Measurements from ENCODE around the gene HELB. TPM values are rescaled to one million over a fixed set of nuclear protein-coding genes. Genes with fewer than 3 reads are reported as not detected.

Gene HELB
- total and polyA plus RNA-seq, 7 experiments from 2014 or later = 29.6 to 59.2 (median 52.6) TPM

DNA sequence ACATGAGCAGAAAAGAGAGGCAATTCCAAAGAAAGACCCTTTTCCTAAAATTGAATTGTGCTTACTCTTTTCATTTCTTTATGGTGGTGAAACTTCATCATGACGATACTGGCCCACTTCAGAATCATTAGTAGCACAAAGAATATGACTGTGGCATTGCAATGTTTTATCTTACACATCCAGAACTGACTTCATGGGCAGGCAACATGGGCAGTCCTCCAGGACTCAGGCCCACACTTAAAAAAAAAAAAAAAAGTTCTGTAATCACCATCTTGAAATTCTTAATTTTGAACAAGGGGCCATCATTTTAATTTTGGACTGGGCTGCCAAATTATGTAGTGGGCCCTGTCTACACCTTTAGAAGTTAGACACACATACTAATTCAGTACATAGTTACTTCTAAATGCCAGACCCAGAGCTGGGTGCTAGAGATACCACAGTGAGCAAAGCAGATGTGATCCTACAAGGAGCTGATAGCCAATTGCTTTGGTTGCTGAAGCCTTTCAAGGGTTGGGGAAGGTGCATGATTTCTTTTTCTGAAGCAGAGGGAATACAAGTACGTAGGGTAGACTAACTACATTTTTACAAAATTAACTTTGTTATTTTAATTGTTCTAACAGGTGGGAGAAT, 35.2 kb downstream of the HELB start:
- Mint-ChIP-seq H3K9me3 (peaks cover 0 to 41% (median 15%) of the 10 kb centered on the region in 11 donors), H3K36me3 (peaks cover 18 to 54% (median 47%) of the 10 kb centered on the region in 5 donors), H3K4me1 (peaks cover 0 to 13% (median 7%) of the 10 kb centered on the region in 7 donors), H3K27ac (peak overlapping the region in 3 of 9 donors; percentile 1 to 40 (median 24)), H3K4me3 (no peak overlapping the region), H3K27me3 (no peaks in the 10 kb centered on the region)
- Histone ChIP-seq H3K36me3 (ENCODE audit: control insufficient read depth in 2 of 3, insufficient read depth in 3 of 3, low read length in 3 of 3) (peaks cover 15 to 76% (median 17%) of the 10 kb centered on the region in 3 experiments), H3K27ac (ENCODE audit: low read depth, low read length) (no peak overlapping the region), H3K9me3 (ENCODE audit: control insufficient read depth in 2 of 3, low read length in 3 of 3) (peaks cover 0 to 16% (median 3%) of the 10 kb centered on the region in 3 experiments), H3K4me3 (ENCODE audit: low read length) (no peak overlapping the region), H3K27me3 (ENCODE audit: control insufficient read depth in 2 of 2, insufficient read depth in 2 of 2, low read length in 2 of 2) (no peaks in the 10 kb centered on the region), H3K4me1 (ENCODE audit: control insufficient read depth in 2 of 2, insufficient read depth in 2 of 2, low read length in 2 of 2) (no peaks in the 10 kb centered on the region)
- POLR2A ChIA-PET = no interaction called here
- ATAC-seq (no peak), DNase-seq (no peak)
- intact Hi-C loops (cut with micrococcal nuclease) = loop anchor here in 1 of 2 donors (5.0 kb wide), 1 partner anchor 35 kb away; no protein-coding TSS in a partner anchor
- CTCF ChIA-PET = interaction anchor here (0.7 kb wide), 1 partner anchor 797 kb away, joined by 4 read pairs; no protein-coding TSS in a partner anchor

GRCh38 chr12:66340131-66340530, 37.8 kb downstream of the HELB start:
- Histone ChIP-seq H3K9me3 (ENCODE audit: control insufficient read depth in 2 of 3, low read length in 3 of 3) (peaks cover 0 to 16% (median 3%) of the 10 kb centered on the region in 3 experiments), H3K27me3 (ENCODE audit: control insufficient read depth in 2 of 2, insufficient read depth in 2 of 2, low read length in 2 of 2) (no peaks in the 10 kb centered on the region), H3K27ac (ENCODE audit: low read depth, low read length) (no peak overlapping the region), H3K36me3 (ENCODE audit: control insufficient read depth in 2 of 3, insufficient read depth in 3 of 3, low read length in 3 of 3) (peaks cover 16 to 81% (median 17%) of the 10 kb centered on the region in 3 experiments), H3K4me3 (ENCODE audit: low read length) (no peak overlapping the region), H3K4me1 (ENCODE audit: control insufficient read depth in 2 of 2, insufficient read depth in 2 of 2, low read length in 2 of 2) (peaks cover 0 to 2% of the 10 kb centered on the region in 2 donors)
- no peak for ATAC-seq
- Mint-ChIP-seq H3K36me3 (peaks cover 29 to 64% (median 57%) of the 10 kb centered on the region in 5 donors), H3K4me3 (no peak overlapping the region), H3K9me3 (peaks cover 0 to 58% (median 15%) of the 10 kb centered on the region in 11 donors), H3K27ac (peak overlapping the region in 2 of 9 donors; percentile 53 to 66), H3K4me1 (peaks cover 4 to 23% (median 17%) of the 10 kb centered on the region in 7 donors), H3K27me3 (no peaks in the 10 kb centered on the region)
- CTCF ChIA-PET = no interaction called here
- no peak for DNase-seq
- intact Hi-C loops (cut with micrococcal nuclease) = no loop called here
- POLR2A ChIA-PET = no interaction called here

DNA sequence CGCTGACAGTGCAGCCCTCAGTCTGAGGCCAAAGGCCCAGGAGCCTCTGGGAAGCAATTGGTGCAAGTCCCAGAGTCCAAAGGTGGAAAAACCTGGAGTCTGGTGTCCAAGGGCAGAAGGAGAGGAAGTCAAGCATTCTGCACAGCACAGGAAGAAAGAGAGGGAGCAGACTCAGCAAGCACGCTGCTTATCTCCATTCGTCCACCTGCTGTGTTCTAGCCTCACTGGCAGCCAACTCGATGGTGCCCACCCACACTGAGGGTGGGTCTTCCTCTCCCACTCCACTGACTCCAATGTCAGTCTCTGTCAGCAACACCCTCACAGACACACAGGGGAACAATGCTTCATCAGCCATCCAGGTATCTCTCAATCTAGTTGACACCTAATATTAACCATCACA, 38.8 kb downstream of the HELB start:
- Histone ChIP-seq H3K4me3 (ENCODE audit: low read length) (no peak overlapping the region), H3K4me1 (ENCODE audit: control insufficient read depth in 2 of 2, insufficient read depth in 2 of 2, low read length in 2 of 2) (peaks cover 0 to 7% of the 10 kb centered on the region in 2 donors), H3K27me3 (ENCODE audit: control insufficient read depth in 2 of 2, insufficient read depth in 2 of 2, low read length in 2 of 2) (no peaks in the 10 kb centered on the region), H3K27ac (ENCODE audit: low read depth, low read length) (no peak overlapping the region), H3K36me3 (ENCODE audit: control insufficient read depth in 2 of 3, insufficient read depth in 3 of 3, low read length in 3 of 3) (peaks cover 17 to 76% (median 25%) of the 10 kb centered on the region in 3 experiments), H3K9me3 (ENCODE audit: control insufficient read depth in 2 of 3, low read length in 3 of 3) (peaks cover 0 to 16% (median 3%) of the 10 kb centered on the region in 3 experiments)
- no peaks in the 10 kb centered on the region for H3K27me3 Mint-ChIP-seq
- ATAC-seq = no peak
- intact Hi-C loops (cut with micrococcal nuclease) = no loop called here
- peaks cover 6 to 30% (median 26%) of the 10 kb centered on the region in 7 donors for H3K4me1 Mint-ChIP-seq
- H3K36me3 Mint-ChIP-seq = peaks cover 33 to 69% (median 66%) of the 10 kb centered on the region in 5 donors
- H3K4me3 Mint-ChIP-seq = no peak overlapping the region
- peaks cover 0 to 58% (median 15%) of the 10 kb centered on the region in 11 donors for H3K9me3 Mint-ChIP-seq
- DNase-seq = no peak
- POLR2A ChIA-PET = no interaction called here
- no peak overlapping the region for H3K27ac Mint-ChIP-seq
- CTCF ChIA-PET = no interaction called here

DNA sequence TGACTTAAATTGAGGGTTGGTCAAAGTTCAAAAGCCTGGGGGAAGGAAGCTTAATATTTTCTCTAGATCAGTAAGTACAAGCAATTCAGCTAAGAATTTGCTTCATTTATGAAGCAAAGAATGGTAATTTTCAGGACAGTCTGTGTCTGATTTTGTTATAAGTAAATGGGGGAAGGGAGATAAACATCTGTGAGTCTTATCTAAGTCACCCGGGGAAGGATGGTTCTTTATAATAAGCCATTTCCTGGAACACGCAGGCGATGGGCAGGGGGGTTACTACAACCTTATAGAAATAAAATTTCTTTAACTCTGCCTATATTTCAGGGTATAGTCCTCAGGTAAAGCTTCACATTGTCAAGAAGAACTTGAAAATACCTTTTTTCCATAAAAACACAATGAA, 42.9 kb downstream of the HELB start:
- Mint-ChIP-seq H3K4me3 (peak overlapping the region in 6 of 10 donors; percentile 14 to 40 (median 26)), H3K4me1 (peaks cover 12 to 31% (median 27%) of the 10 kb centered on the region in 7 donors), H3K36me3 (peaks cover 21 to 78% (median 57%) of the 10 kb centered on the region in 5 donors), H3K27ac (peak overlapping the region; percentile 10 to 88 (median 60)), H3K27me3 (no peaks in the 10 kb centered on the region), H3K9me3 (peaks cover 0 to 40% (median 9%) of the 10 kb centered on the region in 11 donors)
- peaks cover 3 to 51% (median 24%) of the 10 kb centered on the region in 3 experiments for H3K36me3 ChIP-seq (ENCODE audit: control insufficient read depth in 2 of 3, insufficient read depth in 3 of 3, low read length in 3 of 3)
- intact Hi-C loops (cut with micrococcal nuclease) = loop anchor here in 1 of 2 donors (5.0 kb wide), 1 partner anchor 68 kb away; no protein-coding TSS in a partner anchor
- CTCF ChIA-PET = no interaction called here
- ATAC-seq (no peak), DNase-seq (no peak)
- H3K4me1 ChIP-seq (ENCODE audit: control insufficient read depth in 2 of 2, insufficient read depth in 2 of 2, low read length in 2 of 2) = peaks cover 0 to 7% of the 10 kb centered on the region in 2 donors
- no peaks in the 10 kb centered on the region for H3K27me3 ChIP-seq (ENCODE audit: control insufficient read depth in 2 of 2, insufficient read depth in 2 of 2, low read length in 2 of 2)
- H3K4me3 ChIP-seq (ENCODE audit: low read length) = no peak overlapping the region
- no peak overlapping the region for H3K27ac ChIP-seq (ENCODE audit: low read depth, low read length)
- POLR2A ChIA-PET = interaction anchor here (1.3 kb wide), 1 partner anchor 43 kb away, joined by 3 read pairs; the partner anchor contains the start of gene HELB
- peaks cover 0 to 16% (median 2%) of the 10 kb centered on the region in 3 experiments for H3K9me3 ChIP-seq (ENCODE audit: control insufficient read depth in 2 of 3, low read length in 3 of 3)

DNA sequence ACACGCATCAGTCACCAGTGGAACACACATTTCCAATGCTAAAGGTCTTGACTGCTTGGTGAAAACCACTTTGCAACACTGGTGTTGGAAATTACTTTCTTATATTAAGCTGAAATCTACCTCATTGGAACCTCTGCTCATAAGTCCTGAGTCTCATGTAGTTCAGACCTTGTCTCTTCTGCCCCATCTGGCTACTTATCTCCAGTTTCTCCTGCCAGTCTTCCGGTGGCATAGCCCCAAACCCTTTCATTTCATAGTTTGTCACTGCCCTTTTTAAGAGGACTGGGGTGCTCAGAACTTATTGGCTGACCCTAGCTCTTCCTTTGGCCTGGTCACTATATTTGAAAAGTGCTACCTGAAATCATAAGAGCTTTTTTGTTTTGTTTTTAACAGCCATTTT, 43.7 kb downstream of the HELB start:
- intact Hi-C loops (cut with micrococcal nuclease) = loop anchor here in 1 of 2 donors (5.0 kb wide), 1 partner anchor 69 kb away; no protein-coding TSS in a partner anchor
- Histone ChIP-seq H3K4me1 (ENCODE audit: control insufficient read depth in 2 of 2, insufficient read depth in 2 of 2, low read length in 2 of 2) (peaks cover 0 to 7% of the 10 kb centered on the region in 2 donors), H3K9me3 (ENCODE audit: control insufficient read depth in 2 of 3, low read length in 3 of 3) (peaks cover 0 to 13% (median 0%) of the 10 kb centered on the region in 3 experiments), H3K36me3 (ENCODE audit: control insufficient read depth in 2 of 3, insufficient read depth in 3 of 3, low read length in 3 of 3) (peaks cover 0 to 46% (median 24%) of the 10 kb centered on the region in 3 experiments), H3K27me3 (ENCODE audit: control insufficient read depth in 2 of 2, insufficient read depth in 2 of 2, low read length in 2 of 2) (no peaks in the 10 kb centered on the region), H3K4me3 (ENCODE audit: low read length) (no peak overlapping the region), H3K27ac (ENCODE audit: low read depth, low read length) (no peak overlapping the region)
- Mint-ChIP-seq H3K36me3 (peaks cover 19 to 75% (median 54%) of the 10 kb centered on the region in 5 donors), H3K4me3 (no peak overlapping the region), H3K27ac (peak overlapping the region in 7 of 9 donors; percentile 34 to 80 (median 53)), H3K27me3 (no peaks in the 10 kb centered on the region), H3K9me3 (peaks cover 0 to 33% (median 7%) of the 10 kb centered on the region in 11 donors), H3K4me1 (peaks cover 13 to 31% (median 27%) of the 10 kb centered on the region in 7 donors)
- no peak for DNase-seq
- ChIA-PET POLR2A (interaction anchor here (0.8 kb wide), 1 partner anchor 1577 kb away, joined by 3 read pairs; no protein-coding TSS in a partner anchor), CTCF (no interaction called here)
- ATAC-seq = no peak

GRCh38 chr12:66351301-66351700, 49.0 kb downstream of the HELB start:
- Histone ChIP-seq H3K4me1 (ENCODE audit: control insufficient read depth in 2 of 2, insufficient read depth in 2 of 2, low read length in 2 of 2) (no peaks in the 10 kb centered on the region), H3K27ac (ENCODE audit: low read depth, low read length) (no peak overlapping the region), H3K4me3 (ENCODE audit: low read length) (no peak overlapping the region), H3K36me3 (ENCODE audit: control insufficient read depth in 2 of 3, insufficient read depth in 3 of 3, low read length in 3 of 3) (peaks cover 0 to 28% (median 3%) of the 10 kb centered on the region in 3 experiments), H3K9me3 (ENCODE audit: control insufficient read depth in 2 of 3, low read length in 3 of 3) (no peaks in the 10 kb centered on the region), H3K27me3 (ENCODE audit: control insufficient read depth in 2 of 2, insufficient read depth in 2 of 2, low read length in 2 of 2) (no peaks in the 10 kb centered on the region)
- POLR2A ChIA-PET = no interaction called here
- H3K9me3 Mint-ChIP-seq = peaks cover 0 to 4% (median 0%) of the 10 kb centered on the region in 11 donors
- H3K27ac Mint-ChIP-seq = peak overlapping the region in 3 of 9 donors; percentile 0 to 63 (median 57)
- no peak overlapping the region for H3K4me3 Mint-ChIP-seq
- intact Hi-C loops (cut with micrococcal nuclease) = loop anchor here (5.0 kb wide), 3 partner anchors 41 to 511 kb away; no protein-coding TSS in a partner anchor
- ATAC-seq (no peak), DNase-seq (no peak)
- CTCF ChIA-PET = no interaction called here
- H3K36me3 Mint-ChIP-seq = peaks cover 13 to 58% (median 20%) of the 10 kb centered on the region in 5 donors
- H3K4me1 Mint-ChIP-seq = peaks cover 0 to 7% (median 0%) of the 10 kb centered on the region in 7 donors
- H3K27me3 Mint-ChIP-seq = no peaks in the 10 kb centered on the region
